COLO829 (cell line): Measurements from ENCODE around the gene BTBD8.

Source experiments
- DNase-seq: peaks from one replicate; pipeline ENCODE4 v3.0.0; 2012; ENCODE audit warnings: low spot score

The BTBD8 gene

DNA sequence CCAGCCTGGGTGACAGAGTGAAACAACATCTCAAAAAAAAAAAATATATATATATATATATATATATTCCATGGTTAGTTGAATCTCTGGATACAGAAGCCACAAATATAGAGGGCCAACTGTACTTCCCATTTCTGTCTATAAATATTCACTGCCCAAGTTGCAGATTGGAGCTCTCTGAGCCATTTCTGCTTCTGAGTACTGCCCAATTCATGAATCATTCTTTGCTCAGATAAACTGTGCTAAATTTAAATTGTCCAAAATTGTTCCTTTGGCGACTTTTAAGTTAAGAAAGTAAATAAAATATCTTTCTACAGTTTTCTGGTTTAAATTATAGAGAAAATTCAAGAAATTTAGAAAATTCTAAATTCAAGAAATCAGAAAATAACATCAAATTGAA, 114.4 kb downstream of the BTBD8 start:
- DNase-seq = no peak

DNA sequence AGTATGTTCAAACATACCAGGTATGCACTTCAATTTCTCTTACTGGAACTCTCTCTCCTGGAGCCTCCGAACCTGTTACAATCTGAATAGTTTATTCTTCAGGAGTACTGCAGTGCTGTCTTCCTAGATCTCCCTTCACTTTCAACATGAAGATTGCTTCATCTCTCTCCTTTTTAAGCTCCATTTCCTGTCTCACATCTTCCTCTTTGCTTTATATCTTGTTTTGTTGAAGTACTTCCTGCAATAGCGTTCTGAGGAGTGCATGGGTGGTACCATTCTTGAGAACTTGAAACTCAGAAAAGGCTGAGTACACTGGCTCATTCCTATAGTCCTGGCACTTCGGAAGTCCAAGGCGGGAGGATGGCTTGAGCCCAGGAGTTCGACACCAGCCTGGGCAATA, 121.8 kb downstream of the BTBD8 start:
- DNase-seq = no peak

DNA sequence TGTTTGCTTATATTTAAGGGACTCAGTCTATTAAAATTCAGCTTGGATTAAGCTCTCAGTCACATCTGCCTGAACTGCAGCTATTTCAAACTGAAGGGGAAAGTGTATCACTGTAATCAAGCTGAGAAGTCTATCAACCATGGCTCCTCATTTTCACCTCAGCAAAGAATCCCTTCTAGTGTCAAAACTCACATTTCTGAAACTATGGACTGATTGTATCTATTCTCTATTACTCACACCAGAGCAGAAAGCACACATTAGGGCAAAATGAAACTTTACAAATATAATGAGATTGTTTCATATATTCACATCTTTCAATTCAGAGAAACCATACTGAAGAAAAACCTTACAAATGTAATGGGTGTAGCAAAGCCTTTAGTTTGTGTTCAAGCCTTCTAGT, 123.0 kb downstream of the BTBD8 start:
- DNase-seq = no peak

DNA sequence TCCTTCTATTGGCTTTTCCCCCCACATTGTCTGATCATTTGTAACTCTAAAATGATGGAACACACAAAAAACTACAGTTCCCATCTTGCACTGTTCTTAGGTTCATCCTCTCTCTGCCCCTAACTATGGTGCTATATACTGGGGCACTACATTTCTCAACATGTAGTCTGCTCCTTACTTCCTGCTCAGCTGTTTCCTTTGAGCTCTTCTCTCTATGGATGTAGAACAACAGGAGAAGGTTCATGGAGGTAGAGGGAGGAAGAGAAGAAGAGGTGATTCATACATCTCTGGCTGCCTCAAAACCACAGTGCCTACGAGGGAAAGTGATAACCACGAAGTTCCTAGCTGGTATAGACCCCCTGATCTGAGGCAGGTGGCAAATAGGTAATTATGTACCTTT, 130.6 kb downstream of the BTBD8 start:
- no peak for DNase-seq

DNA sequence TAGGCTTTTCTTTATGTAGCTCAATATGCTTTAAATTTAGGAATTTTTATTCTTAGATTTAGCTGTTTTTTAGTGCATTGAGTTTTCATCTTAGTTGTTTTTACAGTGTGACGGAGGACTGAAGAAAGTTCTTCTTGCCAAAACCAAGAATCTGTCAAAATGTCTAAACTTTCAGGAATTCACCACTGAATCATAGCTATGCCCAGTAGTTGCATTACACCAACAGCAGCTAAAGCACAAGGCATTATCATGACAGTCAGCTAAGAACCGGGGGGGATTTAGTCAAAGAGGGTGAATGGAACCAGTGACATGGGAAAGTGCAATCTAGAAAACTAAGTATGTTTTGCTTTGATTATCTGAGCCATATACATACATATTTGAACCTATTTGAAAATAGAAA, 131.0 kb downstream of the BTBD8 start:
- no peak for DNase-seq

DNA sequence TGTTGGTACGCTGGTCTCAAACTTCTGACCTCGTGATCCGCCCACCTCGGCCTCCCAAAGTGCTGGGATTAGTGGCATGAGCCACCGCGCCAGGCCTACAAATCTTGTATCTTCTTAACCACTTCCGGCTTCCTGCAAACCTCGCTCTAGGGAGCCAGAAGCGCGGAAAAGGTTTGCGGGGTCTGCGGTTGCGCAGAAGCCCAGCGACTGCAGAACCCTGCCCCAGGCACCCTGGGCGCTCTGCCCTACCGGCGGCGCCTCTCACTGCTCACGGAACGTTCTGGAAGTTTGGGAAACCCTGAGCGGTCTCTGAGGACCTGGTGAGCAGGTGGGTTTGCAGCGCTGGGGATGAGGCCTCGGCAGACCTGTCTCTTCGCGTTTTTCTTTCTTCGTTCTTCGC, 137.6 kb downstream of the BTBD8 start, which contains the start of gene C1orf146:
C1orf146 (plus strand) TSS at position 195 of the 400 bp plus-strand sequence. CDS start 13,506 bp downstream, outside the sequence.
- DNase-seq = no peak

DNA sequence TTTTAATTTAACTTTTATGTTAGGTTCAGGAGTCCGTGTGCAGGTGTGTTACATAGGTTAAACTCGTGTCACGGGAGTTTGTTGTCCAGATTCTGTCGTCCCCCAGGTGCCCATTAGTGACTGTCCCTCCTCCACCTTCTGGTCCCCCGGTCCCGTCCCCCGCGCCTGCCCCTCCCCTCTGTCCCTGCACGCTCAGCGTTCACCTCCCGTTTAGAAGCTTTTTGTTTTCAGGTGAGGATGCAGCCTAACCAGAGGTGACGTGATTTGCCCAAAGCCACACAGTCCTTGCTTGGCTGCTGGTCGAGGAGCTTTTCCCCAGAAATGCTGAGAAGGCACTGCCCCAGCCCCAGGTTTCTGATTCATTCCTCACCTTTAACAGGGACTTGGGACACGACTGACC, 138.4 kb downstream of the BTBD8 start:
- DNase-seq = no peak

DNA sequence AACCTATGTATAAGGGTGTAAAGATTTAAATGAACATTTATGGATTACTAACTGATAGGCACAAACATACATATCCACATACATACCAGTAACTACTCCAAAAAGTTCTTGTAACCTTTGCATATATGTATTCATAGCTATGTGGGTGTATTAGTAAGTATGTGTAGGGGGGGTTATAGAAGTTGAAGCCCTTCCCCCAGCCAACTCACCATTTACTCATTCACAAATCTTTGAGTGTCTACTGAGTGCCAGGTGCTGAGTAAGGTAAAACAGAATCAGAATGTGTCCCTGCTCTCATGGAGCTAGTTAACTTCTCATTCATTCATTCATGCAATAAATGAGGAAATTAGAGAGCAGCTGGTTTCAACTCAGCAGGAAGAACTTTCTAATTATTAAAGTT, 138.9 kb downstream of the BTBD8 start:
- no peak for DNase-seq

DNA sequence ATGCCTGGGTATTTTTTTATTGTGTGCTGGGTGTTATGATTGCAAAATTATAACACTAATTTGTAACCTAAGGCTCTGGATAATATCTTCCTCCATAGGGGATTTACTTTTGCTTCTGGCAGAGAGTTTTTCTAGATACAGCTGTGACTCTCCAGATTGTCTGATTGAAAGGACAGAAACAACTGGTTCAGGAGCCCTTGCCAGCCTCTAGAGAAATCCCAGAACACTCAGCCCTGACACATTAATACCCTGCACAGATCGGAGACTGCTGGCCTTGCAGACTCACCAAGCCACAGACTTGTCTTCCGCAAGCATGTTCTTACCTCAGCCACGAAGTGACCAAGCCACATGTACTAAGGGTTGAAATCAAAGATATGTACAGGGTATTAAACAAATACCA, 148.3 kb downstream of the BTBD8 start:
- DNase-seq = no peak

DNA sequence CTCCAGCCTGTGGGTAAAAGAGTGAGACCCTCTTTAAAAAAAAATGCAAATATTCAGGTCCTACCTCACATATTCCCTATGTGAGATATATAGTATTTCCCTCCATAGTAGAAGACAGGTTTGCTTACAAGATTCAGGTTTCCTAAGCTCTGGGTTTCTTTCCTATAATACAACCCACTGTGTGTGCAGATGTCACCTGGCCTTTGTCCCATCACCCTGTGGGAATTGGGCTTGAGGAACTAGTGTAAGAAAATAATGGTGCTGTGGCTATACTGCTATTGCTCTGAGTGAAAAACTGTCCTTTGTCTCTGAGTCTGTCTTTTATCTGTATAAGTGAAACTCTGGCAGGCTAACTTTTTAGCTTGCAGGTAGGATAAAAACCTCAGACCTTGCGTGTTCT, 150.6 kb downstream of the BTBD8 start:
- no peak for DNase-seq
